Caco-2 (cell line): ENCODE results near the gene EDARADD. TPM values are rescaled to one million over a fixed set of nuclear protein-coding genes. Genes with fewer than 3 reads are reported as not detected.

Experiments used
- BruUV-seq: library from RNA; stranded (reverse); fragments of 400-500 nt; replicated peaks from 2 replicates; lab custom pipeline; 2021; lab: Mats Ljungman, UMichigan
- CTCF ChIA-PET: fragments of 300-600 bp; sonication (Branson Sonifier 250); formaldehyde crosslinking; loops from one replicate; lab custom pipeline; 2022; ENCODE audit warnings: antibody characterized with exemption; lab: Charles Lee
- POLR2A ChIA-PET: fragments of 300-600 bp; sonication (Branson Sonifier 250); formaldehyde crosslinking; loops from one replicate; lab custom pipeline; 2022; ENCODE audit warnings: antibody characterized with exemption; lab: Charles Lee
- DNase-seq, 2 experiments: peaks; one replicate each; pipeline versions ENCODE4 v3.0.0 to v3.0.0-alpha.2; 2020 to 2022
- H3K27me3 ChIP-seq: replicated peaks from 2 replicates; pipeline ENCODE4 v1.6.0; 2011; ENCODE audit warnings: low read length; ENCODE audit not compliant: control insufficient read depth, insufficient read depth
- H3K36me3 ChIP-seq: 2 replicates; pipeline ENCODE4 v1.5.1; 2011; ENCODE audit warnings: low read length; ENCODE audit not compliant: control insufficient read depth, insufficient read depth
- H3K4me1 ChIP-seq: fragments of 250-450 bp; sonication (Bioruptor Pico); 2 replicates; pipeline ENCODE4 v1.5.1; 2020; ENCODE audit warnings: mild to moderate bottlenecking
- H3K4me3 ChIP-seq: 2 replicates; pipeline ENCODE4 v1.5.1; 2011; ENCODE audit warnings: low read depth, mild to moderate bottlenecking, control low read depth, low read length
- H3K9me3 ChIP-seq: fragments of 250-450 bp; sonication (Bioruptor Pico); 2 replicates; pipeline ENCODE4 v1.5.1; 2020; ENCODE audit warnings: mild to moderate bottlenecking, moderate library complexity
- H3K27ac Mint-ChIP-seq: one replicate; pipeline ENCODE4 v1.8.0; 2022; ENCODE audit warnings: mixed read lengths; ENCODE audit not compliant: unreplicated experiment
- H3K27me3 Mint-ChIP-seq: one replicate; pipeline ENCODE4 v1.8.0; 2022; ENCODE audit warnings: mixed read lengths; ENCODE audit not compliant: insufficient read depth, unreplicated experiment
- H3K36me3 Mint-ChIP-seq: one replicate; pipeline ENCODE4 v1.8.0; 2022; ENCODE audit warnings: mild to moderate bottlenecking, mixed read lengths; ENCODE audit not compliant: insufficient read depth, unreplicated experiment
- H3K4me1 Mint-ChIP-seq: one replicate; pipeline ENCODE4 v1.8.0; 2022; ENCODE audit warnings: low read depth, mixed read lengths; ENCODE audit not compliant: unreplicated experiment
- H3K4me3 Mint-ChIP-seq: one replicate; pipeline ENCODE4 v1.8.0; 2022; ENCODE audit warnings: mild to moderate bottlenecking, moderate library complexity, mixed read lengths; ENCODE audit not compliant: unreplicated experiment
- H3K9me3 Mint-ChIP-seq: one replicate; pipeline ENCODE4 v1.8.0; 2022; ENCODE audit warnings: mixed read lengths; ENCODE audit not compliant: unreplicated experiment
- intact Hi-C: fragments of 100-400 bp; cut with micrococcal nuclease; formaldehyde crosslinking; loops from one replicate; pipeline ENCODE4 v1.10.0; 2022; ENCODE audit not compliant: unreplicated experiment
- total RNA-seq: library from RNA; stranded (reverse); gene quantifications from 2 replicates; pipeline ENCODE4 v1.2.3, GENCODE V29; 2022
- TF ChIP-seq, protein P1 (sequence below), 2 experiments: fragments of 200-600 bp in 1 of 2; IDR thresholded peaks; 1 replicate in 1 of 2; 2 replicates in 1 of 2; pipeline versions ENCODE4 v1.5.1 to v1.8.0; 2011 to 2022; ENCODE audit warnings: antibody characterized with exemption in 1 of 2, control low read depth in 1 of 2, inconsistent platforms in 1 of 2, low read depth in 1 of 2, low read length in 1 of 2, mild to moderate bottlenecking in 1 of 2, moderate library complexity in 1 of 2; ENCODE audit not compliant: insufficient read depth in 1 of 2, severe bottlenecking in 1 of 2, unreplicated experiment in 1 of 2

The EDARADD gene
- total RNA-seq, 1 experiment from 2014 or later = 14.4 TPM

GRCh38 chr1:236530959-236531358 lies 136.9 kb downstream of the EDARADD start:
- Histone ChIP-seq H3K27me3 (no peaks in the 10 kb centered on the region), H3K4me3 (no peak overlapping the region), H3K4me1 (peaks cover 14% of the 10 kb centered on the region; the same call in 1 of the 2 replicates), H3K36me3 (no peaks in the 10 kb centered on the region), H3K9me3 (no peaks in the 10 kb centered on the region)
- Mint-ChIP-seq H3K9me3 (no peaks in the 10 kb centered on the region), H3K27me3 (no peaks in the 10 kb centered on the region), H3K27ac (no peak overlapping the region), H3K4me1 (peaks cover 18% of the 10 kb centered on the region), H3K4me3 (no peak overlapping the region), H3K36me3 (peaks cover 40% of the 10 kb centered on the region)
- intact Hi-C loops = loop anchor here (1.0 to 10.0 kb wide), 6 partner anchors 21 to 428 kb away; partner anchors contain the start of gene ERO1B
- ChIA-PET POLR2A (no interaction called here), CTCF (interaction anchor here (0.6 kb wide), 1 partner anchor 71 kb away, joined by 8 read pairs; no protein-coding TSS in a partner anchor)
- no peak for DNase-seq
- no TSS peak for BruUV-seq
- TF ChIP-seq, protein P1, sequence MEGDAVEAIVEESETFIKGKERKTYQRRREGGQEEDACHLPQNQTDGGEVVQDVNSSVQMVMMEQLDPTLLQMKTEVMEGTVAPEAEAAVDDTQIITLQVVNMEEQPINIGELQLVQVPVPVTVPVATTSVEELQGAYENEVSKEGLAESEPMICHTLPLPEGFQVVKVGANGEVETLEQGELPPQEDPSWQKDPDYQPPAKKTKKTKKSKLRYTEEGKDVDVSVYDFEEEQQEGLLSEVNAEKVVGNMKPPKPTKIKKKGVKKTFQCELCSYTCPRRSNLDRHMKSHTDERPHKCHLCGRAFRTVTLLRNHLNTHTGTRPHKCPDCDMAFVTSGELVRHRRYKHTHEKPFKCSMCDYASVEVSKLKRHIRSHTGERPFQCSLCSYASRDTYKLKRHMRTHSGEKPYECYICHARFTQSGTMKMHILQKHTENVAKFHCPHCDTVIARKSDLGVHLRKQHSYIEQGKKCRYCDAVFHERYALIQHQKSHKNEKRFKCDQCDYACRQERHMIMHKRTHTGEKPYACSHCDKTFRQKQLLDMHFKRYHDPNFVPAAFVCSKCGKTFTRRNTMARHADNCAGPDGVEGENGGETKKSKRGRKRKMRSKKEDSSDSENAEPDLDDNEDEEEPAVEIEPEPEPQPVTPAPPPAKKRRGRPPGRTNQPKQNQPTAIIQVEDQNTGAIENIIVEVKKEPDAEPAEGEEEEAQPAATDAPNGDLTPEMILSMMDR (IDR thresholded peaks at IDR 0.05; ENCODE audit: insufficient read depth in 1 of 2, low read depth in 1 of 2, low read length in 1 of 2, severe bottlenecking in 1 of 2, unreplicated experiment in 1 of 2) = no peak

DNA sequence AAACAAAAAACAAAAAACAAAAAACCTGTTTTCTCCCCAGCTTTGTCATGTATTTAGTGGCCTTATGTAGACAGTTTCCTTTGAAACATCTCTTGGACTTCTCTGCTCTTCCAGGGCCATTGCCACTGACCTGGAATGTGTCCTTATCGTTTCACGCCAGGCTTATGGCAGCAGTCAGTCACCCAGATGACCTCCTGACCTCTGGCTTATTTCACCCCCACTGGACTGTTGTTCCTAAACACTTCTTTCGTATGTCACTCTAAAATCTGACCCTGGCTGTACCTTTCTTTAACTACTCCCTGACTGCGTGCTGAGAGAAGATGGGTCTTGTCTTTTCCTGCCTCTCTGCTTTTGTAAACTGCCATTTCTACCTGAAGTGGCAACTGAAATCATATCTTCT lies 138.8 kb downstream of the EDARADD start:
- H3K9me3 Mint-ChIP-seq = no peaks in the 10 kb centered on the region
- peaks cover 39% of the 10 kb centered on the region for H3K36me3 Mint-ChIP-seq
- DNase-seq = no peak
- H3K27me3 ChIP-seq = no peaks in the 10 kb centered on the region
- peaks cover 14% of the 10 kb centered on the region; the same call in 1 of the 2 replicates for H3K4me1 ChIP-seq
- peak overlapping the region; percentile 20 for H3K27ac Mint-ChIP-seq
- intact Hi-C loops = loop anchor here (10.0 kb wide), 1 partner anchor 248 kb away; the partner anchor contains the start of gene ERO1B
- CTCF ChIA-PET = no interaction called here
- H3K27me3 Mint-ChIP-seq = no peaks in the 10 kb centered on the region
- H3K4me1 Mint-ChIP-seq = peaks cover 13% of the 10 kb centered on the region
- H3K4me3 Mint-ChIP-seq = no peak overlapping the region
- BruUV-seq = TSS peak; percentile 23
- TF ChIP-seq, protein P1 (IDR thresholded peaks at IDR 0.05; ENCODE audit: insufficient read depth in 1 of 2, low read depth in 1 of 2, low read length in 1 of 2, severe bottlenecking in 1 of 2, unreplicated experiment in 1 of 2) = no peak
- H3K36me3 ChIP-seq = no peaks in the 10 kb centered on the region
- POLR2A ChIA-PET = no interaction called here
- H3K4me3 ChIP-seq = no peak overlapping the region
- H3K9me3 ChIP-seq = no peaks in the 10 kb centered on the region

DNA sequence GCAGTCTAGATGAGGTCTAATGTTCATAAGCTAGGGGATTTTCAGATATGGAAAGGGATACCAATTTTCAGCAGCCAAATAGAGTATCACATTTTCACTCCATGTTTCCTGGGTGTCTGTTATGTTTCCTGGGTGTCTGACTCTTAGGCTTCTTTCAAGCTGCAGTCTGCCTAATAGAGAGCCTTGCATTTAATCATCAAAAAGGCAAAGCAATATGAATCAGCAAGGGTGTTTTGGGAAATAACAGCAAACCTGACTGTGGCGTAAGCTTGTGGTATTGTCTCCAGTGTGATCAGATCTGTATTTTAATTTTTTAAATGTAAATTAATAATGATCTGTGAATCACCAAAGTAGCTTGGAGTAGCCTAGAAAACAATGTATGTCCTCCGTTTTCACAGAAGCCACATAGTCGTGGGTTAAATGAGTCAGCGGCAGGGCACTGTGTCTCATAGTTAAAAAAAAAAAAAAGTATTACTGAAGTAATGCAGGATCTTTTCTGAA lies 140.1 kb downstream of the EDARADD start:
- no TSS peak for BruUV-seq
- H3K9me3 ChIP-seq = no peaks in the 10 kb centered on the region
- H3K27me3 ChIP-seq = no peaks in the 10 kb centered on the region
- no peaks in the 10 kb centered on the region for H3K9me3 Mint-ChIP-seq
- no peaks in the 10 kb centered on the region for H3K36me3 ChIP-seq
- no peak overlapping the region for H3K4me3 ChIP-seq
- no peak for DNase-seq
- CTCF ChIA-PET = no interaction called here
- no peak overlapping the region for H3K4me3 Mint-ChIP-seq
- H3K27ac Mint-ChIP-seq = no peak overlapping the region
- no peaks in the 10 kb centered on the region for H3K27me3 Mint-ChIP-seq
- POLR2A ChIA-PET = no interaction called here
- intact Hi-C loops = loop anchor here (10.0 kb wide), 1 partner anchor 249 kb away; the partner anchor contains the start of gene ERO1B
- TF ChIP-seq, protein P1 (IDR thresholded peaks at IDR 0.05; ENCODE audit: insufficient read depth in 1 of 2, low read depth in 1 of 2, low read length in 1 of 2, severe bottlenecking in 1 of 2, unreplicated experiment in 1 of 2) = no peak
- peaks cover 13% of the 10 kb centered on the region for H3K4me1 Mint-ChIP-seq
- peaks cover 14% of the 10 kb centered on the region; the same call in 1 of the 2 replicates for H3K4me1 ChIP-seq
- peaks cover 37% of the 10 kb centered on the region for H3K36me3 Mint-ChIP-seq

Other genes starting within 250 kb of the EDARADD start
- gene ERO1B, start 112.3 kb upstream of the EDARADD start, total RNA-seq = 2.3 and 2.6 TPM in 2 replicates
- gene LGALS8, start 129.7 kb downstream of the EDARADD start, total RNA-seq = 67.4 and 72.3 TPM in 2 replicates
- 54.8 and 56.5 TPM in 2 replicates for gene HEATR1, start 210.2 kb downstream of the EDARADD start, total RNA-seq